T-helper 2 cell treated with Interferon-gamma antibody and Interleukin-4, amounts not matched to agents 100 ng/mL and 5 ng/mL, for 36 hours (primary cell): ENCODE data around the gene RNF213. TPM values are rescaled to one million over a fixed set of nuclear protein-coding genes. Genes with fewer than 3 reads are reported as not detected.
"Not testable (repeated sequence)": the region's sequence is repeated elsewhere in the genome, so short reads cannot be mapped to it uniquely, and the experiment has no call there.

Experiments
- intact Hi-C: fragments of 100-400 bp; cut with micrococcal nuclease; formaldehyde crosslinking; loops from one replicate; pipeline ENCODE4 v1.15.1; 2023
- total RNA-seq: library from RNA; stranded (reverse); gene quantifications from 2 replicates; pipeline ENCODE4 v1.2.3, GENCODE V29; 2022

Gene RNF213
- total RNA-seq, 1 donor from 2014 or later, result 605 TPM

DNA sequence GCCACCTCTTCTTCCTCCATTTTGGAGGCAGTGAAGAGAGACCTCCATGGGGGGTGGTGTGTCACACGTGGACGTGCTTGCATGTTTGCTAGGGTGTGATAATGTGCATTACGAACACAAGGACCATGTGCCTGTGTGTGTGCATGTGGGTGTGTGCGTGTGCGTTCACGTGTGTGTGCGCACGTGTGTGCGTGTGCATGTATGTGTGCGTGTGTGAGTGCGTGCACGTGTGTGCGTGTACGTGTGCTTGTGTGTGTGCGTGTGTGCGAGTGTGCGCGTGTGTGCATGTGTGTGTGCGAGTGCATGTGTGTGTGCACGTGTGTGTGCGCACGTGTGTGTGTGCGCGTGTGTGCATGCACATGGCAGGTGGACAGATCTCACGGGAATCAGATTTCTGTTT lies 29.5 kb downstream of the RNF213 start:
- intact Hi-C loops, result no loop called here

DNA sequence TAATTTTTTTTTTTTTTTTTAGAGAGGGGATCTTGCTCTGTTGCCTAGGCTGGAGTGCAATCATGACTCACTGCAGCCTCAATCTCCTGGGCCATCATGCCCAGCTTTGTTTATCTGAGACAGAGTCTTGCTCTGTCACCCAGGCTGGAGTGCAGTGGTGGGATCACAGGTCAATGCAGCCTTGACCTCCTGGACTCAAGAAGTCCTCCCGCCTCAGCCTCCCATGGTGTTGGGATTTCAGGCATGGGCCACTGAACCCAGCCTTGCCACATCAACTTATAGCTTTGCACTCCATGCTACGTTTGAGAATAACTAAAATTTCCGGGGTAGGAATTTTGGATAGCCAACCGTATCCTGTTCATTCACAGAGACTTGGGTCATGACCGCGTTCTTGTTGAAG lies 30.6 kb downstream of the RNF213 start:
- intact Hi-C loops, result no loop called here

DNA sequence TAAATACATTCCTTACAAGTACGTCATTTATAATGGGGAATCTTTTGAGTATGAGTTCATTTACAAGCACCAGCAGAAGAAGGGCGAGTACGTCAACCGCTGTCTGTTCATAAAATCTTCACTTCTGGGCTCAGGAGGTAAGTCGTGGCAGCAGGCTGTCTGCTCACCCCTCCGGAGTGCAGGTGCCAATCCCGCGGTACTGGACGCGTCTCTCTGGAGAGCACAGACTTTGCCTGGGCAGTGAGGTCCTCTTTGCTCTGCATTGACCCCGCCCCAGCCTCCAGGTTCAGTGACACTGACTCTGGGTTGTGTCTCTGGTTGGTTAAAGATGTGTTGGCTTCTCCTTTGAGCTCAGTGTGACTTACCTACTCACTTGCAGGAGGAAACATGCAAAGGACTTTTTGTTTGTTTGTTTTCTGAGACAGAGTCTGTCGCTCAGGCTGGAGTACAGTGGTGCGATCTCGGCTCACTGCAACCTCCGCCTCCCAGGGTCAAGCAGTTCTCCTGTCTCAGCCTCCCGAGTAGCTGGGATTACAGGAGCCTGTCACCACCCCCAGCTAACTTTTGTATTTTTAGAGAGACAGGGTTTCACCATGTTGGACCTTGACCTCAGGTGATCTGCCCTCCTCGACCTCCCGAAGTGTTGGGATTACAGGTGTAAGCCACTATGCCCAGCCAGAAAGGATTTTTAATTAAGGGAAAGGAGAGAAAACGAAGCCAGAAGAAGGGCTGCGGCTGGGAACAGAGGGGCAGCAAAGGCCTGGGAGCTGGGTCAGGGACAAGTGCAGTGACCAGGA lies 31.2 kb downstream of the RNF213 start:
- intact Hi-C loops, result no loop called here

DNA sequence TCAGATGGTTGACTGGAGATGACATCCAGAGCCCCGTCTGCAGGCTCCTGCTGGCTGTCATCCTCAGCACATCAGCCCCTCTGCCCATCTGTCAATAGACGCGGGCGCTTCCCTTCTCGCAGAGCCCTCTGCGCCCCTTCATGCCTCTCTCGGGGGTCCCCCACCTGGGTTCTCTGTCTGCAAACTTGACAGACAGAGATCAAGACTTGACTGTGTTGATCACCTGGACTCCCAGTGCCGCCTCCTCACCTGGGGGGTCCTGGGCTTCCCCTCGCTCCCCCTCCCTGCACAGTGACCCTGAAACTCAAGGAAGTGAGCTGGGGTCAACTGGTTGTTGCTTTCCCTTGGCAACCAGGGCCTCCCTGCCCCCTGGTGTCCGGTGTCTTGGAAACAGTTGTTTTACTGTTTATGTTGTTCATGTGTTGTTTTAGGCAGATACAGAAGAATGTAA lies 31.9 kb downstream of the RNF213 start:
- intact Hi-C loops, result no loop called here

DNA sequence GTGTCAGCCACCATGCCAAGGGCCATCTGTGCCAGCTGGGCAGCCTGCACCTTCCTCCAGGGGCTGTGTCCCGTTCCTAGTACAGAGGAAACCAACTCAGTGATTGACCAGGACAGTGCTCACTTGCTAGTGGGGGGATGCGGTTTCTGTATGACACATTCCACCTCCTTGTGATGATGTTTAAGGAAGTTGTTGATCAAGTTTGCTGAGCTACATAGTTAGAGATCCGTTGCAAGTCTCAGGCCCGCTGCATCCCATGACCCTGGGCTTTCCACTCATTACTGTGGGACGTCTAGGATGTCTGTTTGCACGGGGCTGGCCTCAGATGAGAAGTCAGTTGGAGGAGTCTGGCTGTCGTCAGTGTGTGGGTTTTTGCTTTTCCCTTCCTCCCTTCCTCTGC lies 33.6 kb downstream of the RNF213 start:
- intact Hi-C loops, result no loop called here

DNA sequence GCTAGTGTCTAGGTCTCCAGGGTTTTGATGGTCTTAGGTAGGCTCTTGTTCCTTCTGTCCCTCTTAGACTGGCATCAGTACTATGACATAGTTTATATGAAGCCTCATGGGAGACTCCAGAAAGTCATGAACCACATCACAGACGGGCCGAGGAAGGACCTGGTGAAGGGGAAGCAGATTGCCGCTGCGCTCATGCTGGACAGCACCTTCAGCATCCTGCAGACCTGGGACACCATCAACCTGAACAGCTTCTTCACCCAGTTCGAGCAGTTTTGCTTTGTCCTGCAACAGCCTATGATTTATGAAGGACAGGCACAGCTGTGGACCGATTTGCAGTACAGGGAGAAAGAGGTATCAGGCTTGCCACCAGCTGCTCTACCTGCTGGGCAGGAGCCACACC lies 34.0 kb downstream of the RNF213 start:
- intact Hi-C loops, result no loop called here

DNA sequence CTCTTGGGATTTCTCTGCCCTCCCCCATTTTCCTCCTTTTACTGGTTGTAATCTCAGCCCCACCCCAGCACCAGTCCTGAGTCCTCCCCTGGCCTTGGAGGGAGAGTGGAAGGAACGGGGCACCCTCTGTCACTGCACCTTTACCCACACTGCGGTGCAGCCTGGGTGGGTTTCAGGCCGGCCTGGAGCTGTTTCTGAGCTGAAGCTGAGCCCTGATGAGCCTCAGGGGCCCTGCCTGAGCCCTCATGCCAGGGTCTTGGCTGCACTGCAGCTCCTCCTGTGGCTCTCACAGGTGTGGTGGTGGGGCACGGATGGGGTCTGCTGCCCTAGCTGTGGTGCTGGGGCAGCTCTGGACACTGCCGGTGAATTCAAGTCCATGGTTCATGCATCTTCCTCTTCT lies 34.5 kb downstream of the RNF213 start:
- intact Hi-C loops, result no loop called here

DNA sequence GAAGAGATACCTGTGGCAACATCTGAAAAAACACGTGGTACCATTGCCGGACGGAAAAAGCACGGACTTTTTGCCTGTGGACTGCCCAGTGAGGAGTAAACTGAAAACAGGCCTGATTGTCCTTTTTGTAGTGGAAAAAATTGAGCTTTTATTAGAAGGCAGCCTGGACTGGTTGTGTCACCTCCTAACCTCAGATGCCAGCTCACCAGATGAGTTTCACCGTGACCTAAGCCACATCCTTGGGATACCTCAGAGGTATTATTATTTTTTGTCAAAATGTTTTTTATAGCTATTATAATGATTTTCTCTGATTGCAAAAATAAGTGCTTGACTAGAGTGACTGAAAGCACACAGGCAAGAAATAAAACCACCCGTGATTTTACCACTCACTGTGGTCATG lies 34.9 kb downstream of the RNF213 start:
- intact Hi-C loops, result no loop called here

DNA sequence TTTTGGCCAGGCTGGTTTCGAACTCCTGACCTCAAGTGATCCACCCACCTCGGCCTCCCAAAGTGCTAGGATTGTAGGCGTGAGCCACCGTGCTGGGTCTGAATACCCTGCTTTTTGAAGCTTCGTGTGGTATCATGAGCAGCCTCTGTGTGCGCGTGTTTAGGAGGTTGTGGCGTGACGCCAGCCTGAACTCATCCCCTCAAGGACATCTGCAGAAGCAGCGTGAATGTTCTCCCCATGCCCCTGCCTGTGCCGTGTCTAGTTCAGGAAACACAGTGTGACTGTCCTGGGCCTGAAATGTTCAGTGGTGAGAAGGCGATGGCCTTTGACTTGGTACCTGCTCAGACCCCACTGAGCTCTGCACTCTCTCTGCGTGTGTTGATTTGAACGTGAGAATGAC lies 35.6 kb downstream of the RNF213 start:
- intact Hi-C loops, result no loop called here

DNA sequence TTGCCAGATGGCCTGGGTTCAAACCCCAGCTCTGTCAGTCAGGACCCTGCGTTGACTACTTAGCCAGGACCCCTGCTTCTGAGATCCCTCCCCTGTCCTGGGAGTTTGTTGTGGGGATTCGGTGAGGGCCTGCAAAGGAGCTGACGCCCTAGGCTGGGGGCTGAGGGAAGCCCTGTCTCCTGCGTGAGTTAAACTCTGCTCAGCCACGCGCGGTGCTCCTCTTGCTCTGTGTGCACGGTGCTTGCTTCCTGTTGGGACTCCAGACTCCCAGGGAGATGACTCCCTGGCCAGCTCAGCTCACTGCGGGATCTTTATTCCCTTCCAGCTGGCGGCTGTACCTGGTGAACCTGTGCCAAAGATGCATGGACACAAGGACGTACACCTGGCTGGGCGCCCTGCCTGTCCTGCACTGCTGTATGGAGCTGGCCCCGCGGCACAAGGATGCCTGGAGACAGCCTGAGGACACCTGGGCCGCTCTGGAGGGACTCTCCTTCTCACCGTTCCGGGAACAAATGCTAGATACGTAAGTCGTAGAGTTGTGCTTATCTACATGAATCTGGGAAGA lies 37.4 kb downstream of the RNF213 start:
- intact Hi-C loops, result no loop called here

DNA sequence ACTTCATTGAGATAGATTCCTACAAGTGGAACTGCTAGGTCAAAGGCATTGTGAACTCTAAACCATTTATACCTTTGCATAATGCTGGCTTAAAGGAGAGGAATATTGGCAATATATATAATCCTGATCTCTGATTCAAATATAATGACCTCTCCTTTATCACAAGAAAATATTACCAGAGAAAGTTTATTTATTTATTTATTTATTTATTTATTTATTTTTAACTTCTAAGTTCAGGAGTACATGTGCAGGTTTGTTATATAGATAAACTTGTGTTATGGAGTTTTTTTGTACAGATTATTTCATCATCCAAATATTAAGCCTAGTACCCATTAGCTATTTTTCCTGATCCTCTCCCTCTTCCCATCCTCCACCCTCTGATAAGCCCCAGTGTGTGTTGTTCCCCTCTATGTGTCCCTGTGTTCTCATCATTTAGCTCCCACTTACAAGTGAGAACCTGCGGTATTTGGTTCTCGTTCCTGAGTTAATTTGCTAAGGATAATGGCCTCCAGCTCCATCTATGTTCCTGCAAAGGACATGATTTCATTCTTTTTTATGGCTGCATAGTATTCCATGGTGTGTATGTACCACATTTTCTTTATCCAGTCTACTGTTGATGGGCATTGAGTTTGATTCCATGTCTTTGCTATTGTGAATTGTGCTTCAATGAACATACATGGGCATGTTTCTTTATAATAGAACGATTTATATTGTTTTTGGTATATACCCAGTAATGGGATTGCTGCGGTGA lies 38.9 kb downstream of the RNF213 start:
- intact Hi-C loops, result loop anchor here (10.0 kb wide), 1 partner anchor 75 kb away; no protein-coding TSS in a partner anchor

DNA sequence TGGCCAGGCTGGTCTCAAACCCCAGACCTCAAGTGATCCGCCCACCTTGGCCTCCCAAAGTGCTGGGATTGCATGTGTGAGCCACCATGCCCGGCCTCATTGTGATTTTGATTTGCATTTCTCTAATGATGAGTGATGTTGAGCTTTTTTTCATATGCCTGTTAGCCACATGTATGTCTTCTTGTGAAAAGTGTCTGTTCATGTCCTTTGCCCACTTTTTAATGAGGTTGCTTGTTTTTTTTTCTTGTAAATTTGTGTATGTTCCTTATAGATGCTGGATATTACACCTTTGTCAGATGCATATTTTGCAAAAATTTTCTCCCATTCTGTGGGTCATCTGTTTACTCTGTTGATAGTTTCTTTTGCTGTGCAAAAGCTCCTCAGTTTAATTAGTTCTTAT lies 40.1 kb downstream of the RNF213 start:
- intact Hi-C loops, result loop anchor here (10.0 kb wide), 1 partner anchor 74 kb away; no protein-coding TSS in a partner anchor

DNA sequence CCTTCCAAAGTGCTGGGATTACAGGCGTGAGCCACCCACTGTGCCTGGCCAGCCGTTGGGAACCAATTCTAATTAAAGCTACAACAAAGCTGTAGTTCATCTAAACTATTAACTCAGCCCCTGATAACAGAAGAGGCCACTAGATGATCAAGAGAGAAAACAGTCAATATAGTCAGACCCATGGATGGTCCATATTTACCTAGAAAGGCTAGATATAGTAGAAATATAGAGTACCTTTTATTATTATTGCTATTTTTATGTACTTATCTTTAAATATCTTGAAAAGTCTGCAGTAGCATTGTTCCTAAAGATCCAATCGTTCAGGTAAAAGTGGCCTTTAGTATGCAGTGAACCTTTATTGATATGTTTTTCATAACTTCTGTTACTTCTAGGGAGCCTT lies 43.2 kb downstream of the RNF213 start:
- intact Hi-C loops, result loop anchor here (10.0 kb wide), 1 partner anchor 71 kb away; no protein-coding TSS in a partner anchor

DNA sequence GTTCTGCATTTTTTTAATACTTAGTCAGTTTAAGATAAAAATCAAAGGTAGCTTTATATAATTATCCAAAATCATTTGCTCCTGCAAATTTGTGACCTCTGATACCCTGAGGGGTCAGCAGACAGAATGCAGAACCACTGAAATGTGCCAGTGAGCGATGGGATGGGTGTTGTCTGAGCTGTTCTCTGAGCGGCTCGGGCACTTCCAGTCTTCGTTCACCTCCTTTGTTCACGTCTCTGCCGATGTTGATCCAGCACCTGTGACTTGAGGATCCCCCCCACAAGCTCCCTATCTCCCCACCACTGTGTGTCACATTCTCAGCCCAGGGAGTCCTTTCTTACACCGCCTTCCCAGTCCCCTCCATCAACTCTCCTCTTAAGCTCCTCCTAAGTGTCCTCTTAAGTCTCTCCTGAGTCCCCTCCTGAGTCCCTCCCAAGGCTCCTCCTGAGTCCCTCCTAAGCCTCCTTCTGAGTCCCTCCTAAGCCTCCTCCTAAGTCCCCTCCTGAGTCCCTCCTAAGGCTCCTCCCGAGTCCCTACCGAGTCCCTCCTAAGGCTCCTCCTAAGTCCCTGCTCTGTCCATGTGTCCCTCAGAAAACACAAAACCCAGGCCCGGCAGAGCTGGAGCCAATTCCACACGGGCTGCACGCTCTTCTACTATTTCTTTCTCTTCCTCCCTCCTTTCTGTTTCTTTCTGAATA lies 47.5 kb downstream of the RNF213 start:
- intact Hi-C loops, result loop anchor here (10.0 kb wide), 1 partner anchor 67 kb away; no protein-coding TSS in a partner anchor

DNA sequence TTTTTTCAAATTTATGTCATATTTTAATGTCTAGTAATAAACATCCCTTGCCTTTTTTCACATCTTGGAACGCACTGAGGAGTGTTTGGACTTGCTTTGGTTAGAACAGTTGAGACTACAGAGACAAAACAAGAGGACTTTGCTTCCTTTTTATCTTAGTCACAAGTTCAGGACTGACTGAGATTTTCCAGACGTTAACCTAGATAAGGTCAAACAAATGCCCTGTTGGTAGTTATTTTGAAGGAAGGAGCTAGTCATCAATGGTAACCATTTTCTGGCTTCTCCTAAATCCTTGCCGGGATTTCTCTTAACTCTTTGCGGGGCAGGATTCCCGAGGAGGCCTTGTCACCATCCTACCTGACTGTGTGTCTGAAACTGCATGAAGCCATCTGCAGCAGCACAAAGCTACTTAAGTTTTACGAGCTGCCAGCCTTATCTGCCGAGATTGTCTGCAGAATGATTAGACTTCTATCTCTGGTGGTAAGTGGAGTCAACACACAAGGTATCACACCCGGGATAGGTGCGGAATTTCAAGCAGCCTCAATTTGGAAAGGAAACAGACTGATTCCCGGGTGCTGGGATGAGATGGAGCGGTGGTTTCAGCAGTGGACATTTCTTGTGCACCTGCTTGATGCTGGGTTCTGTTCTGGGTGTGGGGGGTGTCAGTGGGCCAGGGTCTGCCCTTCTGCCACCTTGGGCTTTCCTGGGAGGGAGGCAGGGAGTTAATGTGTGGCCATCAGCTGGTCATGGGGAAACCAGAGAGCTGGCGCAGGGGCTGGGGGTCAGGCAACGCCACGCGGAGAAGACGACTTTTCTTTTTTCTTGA lies 48.3 kb downstream of the RNF213 start:
- intact Hi-C loops, result loop anchor here (10.0 kb wide), 1 partner anchor 66 kb away; no protein-coding TSS in a partner anchor

DNA sequence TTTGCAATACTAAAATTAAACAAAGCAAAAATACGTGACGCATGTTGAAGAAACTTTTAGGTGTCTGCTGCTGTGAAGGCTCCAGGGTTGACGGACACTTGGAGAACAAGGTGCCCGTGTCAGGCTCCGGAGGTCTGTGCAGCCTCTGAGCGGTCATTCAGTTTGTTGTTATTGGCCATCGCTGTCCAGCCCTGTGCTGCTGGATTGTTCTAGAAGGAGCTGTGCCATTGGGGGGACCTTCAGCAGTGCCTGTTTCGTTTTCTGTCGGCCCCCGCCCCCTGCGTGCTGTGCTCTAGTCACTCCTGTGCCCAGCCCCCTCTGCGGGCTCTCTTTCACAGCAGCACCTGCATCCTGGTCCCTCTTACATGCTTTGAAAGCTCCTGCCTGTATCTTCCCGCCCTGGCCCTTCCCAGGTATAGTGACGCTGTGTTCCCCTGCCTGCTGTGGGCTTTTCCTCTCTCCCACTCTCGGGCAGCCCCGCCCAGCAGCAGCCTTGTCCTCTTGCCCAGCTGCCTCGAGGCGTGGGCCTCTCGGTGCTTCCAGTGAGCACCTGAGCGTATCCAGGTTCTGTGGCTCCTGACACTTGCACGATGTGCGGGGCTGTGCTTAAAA lies 50.7 kb downstream of the RNF213 start:
- intact Hi-C loops, result no loop called here

DNA sequence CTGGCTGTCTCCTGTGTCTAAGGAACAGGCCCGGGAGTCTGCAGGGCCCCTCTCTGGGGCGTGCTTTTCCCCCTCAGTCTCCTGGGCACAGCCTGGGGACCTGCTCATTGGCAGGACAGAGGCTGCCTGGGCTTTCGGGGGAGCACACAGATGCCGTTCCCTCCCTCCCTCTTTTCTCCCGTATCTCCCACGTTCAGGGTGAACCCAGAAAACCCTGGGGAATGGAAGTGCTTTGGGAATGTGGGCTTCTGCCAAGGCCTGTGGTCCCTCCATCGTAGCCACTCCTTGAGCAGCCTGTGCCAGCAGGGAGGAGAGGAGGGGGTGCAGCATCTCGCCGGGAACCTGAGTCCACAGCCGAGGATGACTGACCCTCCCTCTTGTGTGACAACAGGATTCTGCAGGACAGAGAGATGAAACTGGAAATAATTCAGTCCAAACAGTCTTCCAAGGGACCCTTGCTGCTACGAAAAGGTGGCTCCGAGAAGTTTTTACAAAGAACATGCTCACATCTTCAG lies 52.0 kb downstream of the RNF213 start:
- intact Hi-C loops, result no loop called here

DNA sequence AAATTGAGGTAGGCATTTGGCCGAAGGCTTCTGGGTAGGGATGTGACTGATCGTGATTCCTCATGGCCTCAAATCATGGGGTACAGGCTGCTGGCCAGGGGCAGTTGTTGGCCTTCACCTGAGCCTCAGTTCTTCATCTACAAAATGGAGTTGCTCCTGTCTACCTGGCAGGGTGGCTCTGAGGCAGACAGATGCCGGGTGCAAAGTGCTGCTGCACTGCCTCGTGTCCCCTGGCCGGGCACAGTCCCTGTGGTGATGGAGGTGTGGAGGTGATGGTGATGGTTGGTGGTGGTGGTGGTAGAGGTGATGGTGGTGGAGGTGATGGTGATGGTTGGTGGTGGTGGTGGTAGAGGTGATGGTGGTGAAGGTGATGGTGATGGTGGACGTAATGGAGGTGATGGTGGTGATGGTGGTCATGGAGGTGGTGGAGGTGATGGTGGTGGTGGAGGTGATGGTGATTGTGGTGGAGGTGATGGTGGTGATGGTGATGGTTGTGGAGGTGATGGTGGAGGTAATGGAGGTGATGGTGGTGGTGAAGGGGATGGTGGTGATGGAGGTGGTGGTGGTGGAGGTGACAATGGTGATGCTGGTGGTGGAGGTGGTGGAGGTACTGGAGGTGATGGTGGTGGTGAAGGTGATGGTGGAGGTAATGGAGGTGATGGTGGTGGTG lies 52.6 kb downstream of the RNF213 start:
- intact Hi-C loops, result no loop called here

DNA sequence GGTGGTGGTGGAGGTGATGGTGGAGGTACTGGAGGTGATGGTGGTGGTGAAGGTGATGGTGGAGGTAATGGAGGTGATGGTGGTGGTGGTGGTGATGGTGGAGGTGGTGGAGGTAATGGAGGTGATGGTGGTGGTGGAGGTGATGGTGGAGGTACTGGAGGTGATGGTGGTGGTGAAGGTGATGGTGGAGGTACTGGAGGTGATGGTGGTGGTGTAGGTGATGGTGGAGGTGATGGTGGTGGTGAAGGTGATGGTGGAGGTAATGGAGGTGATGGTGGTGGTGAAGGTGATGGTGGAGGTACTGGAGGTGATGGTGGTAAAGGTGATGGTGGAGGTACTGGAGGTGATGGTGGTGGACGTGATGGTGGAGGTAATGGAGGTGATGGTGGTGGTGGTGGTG lies 53.3 kb downstream of the RNF213 start:
- intact Hi-C loops, result not testable (repeated sequence)
